Mucosa of rectum (tissue), 2 donors: Measurements from ENCODE around the gene SNED1.
"Not testable (repeated sequence)": the region's sequence is repeated elsewhere in the genome, so short reads cannot be mapped to it uniquely, and the experiment has no call there.

Experiments used
- H3K27ac ChIP-seq, 2 donors: one replicate each; pipeline ENCODE4 v1.7.0; 2013; ENCODE audit warnings: inconsistent platforms in 2 of 2, low read depth in 2 of 2, low read length in 2 of 2
- H3K27me3 ChIP-seq, 2 donors: one replicate each; pipeline ENCODE4 v1.7.0; 2013; ENCODE audit warnings: low read length in 2 of 2; ENCODE audit not compliant: control insufficient read depth in 2 of 2, insufficient read depth in 2 of 2
- H3K36me3 ChIP-seq, 2 donors: one replicate each; pipeline ENCODE4 v1.7.0; 2013; ENCODE audit warnings: low read length in 2 of 2; ENCODE audit not compliant: control insufficient read depth in 2 of 2, insufficient read depth in 2 of 2
- H3K4me1 ChIP-seq, 2 donors: one replicate each; pipeline ENCODE4 v1.7.0; 2013; ENCODE audit warnings: low read length in 2 of 2, mild to moderate bottlenecking in 1 of 2; ENCODE audit not compliant: control insufficient read depth in 2 of 2, insufficient read depth in 2 of 2
- H3K4me3 ChIP-seq, 2 donors: one replicate each; pipeline ENCODE4 v1.7.0; 2013; ENCODE audit warnings: low read length in 2 of 2
- H3K9ac ChIP-seq, 2 donors: one replicate each; pipeline ENCODE4 v1.7.0; 2013; ENCODE audit warnings: low read length in 2 of 2, low read depth in 1 of 2, mild to moderate bottlenecking in 1 of 2
- H3K9me3 ChIP-seq, 2 donors: one replicate each; pipeline ENCODE4 v1.7.0; 2013; ENCODE audit warnings: low read length in 2 of 2; ENCODE audit not compliant: control insufficient read depth in 2 of 2
- donor health status: healthy.
- donor health status: Normal muscosa, but diverticular disease.

The SNED1 gene

DNA sequence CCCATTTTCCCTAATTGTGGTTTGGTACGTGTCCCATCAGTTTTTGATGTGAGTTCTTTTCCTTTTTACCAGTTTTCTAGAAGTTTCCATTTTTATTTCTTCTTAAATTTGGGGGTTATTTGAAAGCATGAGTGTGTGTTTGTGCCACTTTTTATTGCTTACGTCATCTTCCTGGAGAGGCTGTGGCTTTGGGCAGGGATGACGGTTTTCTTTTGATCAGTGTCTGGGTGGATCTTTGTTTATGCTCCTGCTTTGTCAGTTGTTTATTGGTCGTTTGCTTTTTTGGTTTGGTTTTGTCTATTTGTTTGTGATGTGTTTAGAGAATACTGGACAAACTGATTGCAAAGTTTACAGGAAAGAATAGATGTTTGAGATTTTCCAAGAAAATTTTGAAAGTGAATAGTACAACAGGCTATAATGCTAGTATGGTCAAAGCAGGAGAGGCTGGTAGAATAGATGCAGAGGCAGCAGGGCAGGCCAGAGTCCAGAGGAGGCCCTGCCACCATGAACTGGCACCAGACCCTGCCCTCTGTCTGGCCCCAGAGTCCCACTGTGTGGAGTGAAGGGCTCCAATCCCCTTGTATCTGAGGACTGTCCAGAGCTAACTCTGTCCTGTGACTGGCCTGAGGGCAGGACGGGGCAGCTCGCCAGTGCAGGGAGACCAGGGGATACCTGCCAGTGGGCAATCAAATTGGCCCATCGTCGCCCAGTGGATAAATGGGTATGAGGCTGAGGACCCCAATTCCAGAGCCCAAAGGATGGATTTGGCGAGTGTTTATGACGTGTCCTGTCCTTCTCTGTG lies 23.4 kb upstream of the SNED1 start:
- no peaks in the 10 kb centered on the region for H3K4me1 ChIP-seq
- H3K36me3 ChIP-seq, result no peaks in the 10 kb centered on the region
- no peak overlapping the region for H3K4me3 ChIP-seq
- no peaks in the 10 kb centered on the region for H3K9me3 ChIP-seq
- no peak overlapping the region for H3K27ac ChIP-seq
- H3K9ac ChIP-seq, result no peak overlapping the region
- no peaks in the 10 kb centered on the region for H3K27me3 ChIP-seq

DNA sequence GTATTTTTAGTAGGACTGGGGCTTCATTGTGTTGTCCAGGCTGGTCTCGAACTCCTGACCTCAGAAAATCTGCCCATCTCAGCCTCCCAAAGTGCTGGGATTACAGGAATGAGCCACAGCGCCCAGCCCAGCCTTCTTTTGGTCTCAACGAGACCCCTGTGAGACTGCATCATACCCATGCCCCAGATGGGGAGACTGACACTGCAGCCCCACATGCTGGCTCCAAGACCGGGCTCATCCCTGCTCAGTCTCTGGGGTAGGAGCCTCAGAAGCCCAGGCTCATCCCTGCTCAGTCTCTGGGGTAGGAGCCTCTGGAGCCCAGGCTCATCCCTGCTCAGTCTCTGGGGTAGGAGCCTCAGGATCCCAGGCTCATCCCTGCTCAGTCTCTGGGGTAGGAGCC lies 22.5 kb upstream of the SNED1 start:
- H3K9ac ChIP-seq, H3K9me3 ChIP-seq: not testable (repeated sequence)

DNA sequence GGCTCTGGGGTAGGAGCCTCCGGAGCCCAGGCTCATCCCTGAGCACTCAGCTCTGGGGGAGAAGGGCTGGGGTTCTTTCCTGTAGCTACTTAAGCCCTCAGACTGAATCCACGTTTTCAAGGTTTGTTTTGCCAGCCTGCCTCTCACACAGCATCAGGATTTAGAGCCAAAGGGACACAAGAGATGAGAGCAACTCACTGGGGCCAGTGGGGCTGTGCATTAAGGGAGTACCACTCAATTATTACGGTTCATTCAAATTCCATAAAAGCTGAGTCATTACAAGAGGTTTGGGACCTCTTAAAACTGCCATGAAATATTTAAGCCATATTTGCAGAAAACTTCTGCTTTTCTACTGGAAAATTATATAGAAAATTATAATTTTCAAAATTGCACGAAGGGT lies 17.1 kb upstream of the SNED1 start:
- Histone ChIP-seq H3K27ac (no peak overlapping the region), H3K9me3 (no peaks in the 10 kb centered on the region), H3K27me3 (no peaks in the 10 kb centered on the region), H3K4me3 (no peak overlapping the region), H3K9ac (no peak overlapping the region), H3K4me1 (peaks cover 3 to 4% of the 10 kb centered on the region in 2 donors), H3K36me3 (no peaks in the 10 kb centered on the region)

More for the DNA sequence above, 22.5 kb upstream of the SNED1 start:
- H3K27ac ChIP-seq, H3K27me3 ChIP-seq, H3K36me3 ChIP-seq, H3K4me1 ChIP-seq, H3K4me3 ChIP-seq: not testable (repeated sequence)

DNA sequence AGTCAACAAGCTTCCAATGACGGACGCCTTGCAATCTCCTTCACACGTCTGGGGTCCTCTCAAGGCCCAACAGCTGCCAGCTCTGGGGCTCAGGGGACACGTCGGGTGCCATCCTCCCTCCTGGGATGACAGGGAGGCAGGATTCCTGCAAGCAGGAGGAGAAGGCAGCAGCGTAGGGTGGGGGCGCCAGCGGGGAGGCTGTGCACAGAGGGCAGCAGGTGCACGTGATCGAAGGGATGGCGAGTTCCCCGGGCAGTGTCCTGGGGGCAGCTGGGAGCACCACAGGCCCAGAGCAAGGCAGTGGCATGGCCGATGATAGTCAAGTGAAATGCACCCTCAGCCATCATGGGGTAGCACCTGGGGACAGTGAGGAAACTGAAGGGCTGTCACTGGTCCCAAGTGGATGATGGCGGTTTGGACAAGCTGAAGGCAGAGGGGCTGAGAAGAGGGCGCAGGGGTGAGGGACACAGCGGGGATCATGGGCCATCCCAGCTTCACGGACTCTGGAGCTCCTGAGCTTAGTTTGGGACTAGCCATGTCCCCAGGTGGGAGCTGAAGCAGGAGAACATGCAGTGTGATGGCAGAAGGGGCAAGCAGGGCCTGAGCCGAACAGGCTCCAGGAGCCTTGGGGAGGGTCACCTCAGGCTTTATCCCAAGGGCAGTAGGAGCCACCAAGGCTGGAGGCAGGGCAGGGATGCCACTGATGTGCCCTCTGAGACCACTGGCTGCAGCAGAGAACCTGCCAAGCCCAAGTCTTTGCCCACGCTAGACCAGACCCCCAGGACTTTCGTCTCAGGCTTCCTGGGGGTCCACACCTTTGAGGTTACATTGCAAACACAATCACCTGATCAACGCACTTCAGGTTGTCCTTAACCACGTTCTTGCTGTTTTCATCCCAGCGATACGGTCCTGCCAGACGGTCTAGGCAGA lies 16.3 kb upstream of the SNED1 start:
- no peak overlapping the region for H3K4me3 ChIP-seq

DNA sequence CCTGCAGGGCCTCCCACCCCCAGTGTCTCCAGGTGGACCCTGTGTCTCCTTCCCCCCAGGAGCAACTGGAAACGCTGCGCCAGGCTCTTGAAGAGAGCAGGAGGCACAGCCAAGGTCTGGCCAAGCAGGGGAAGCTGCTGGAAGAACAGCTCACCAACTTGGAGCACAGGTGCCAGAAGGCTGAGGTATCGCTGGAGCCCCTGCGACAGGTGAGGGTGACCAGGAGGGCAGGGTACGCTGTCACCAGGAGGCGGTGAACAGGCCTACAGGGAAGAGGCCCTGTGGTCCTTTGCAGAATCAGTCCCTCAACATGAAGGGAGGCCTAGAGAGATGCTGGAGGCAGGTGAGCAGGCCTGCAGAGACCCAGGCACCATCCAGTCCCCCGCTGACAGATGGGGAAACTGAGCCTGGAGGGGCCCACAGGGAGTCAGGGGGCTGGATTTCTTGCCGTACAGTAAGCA lies 15.6 kb upstream of the SNED1 start:
- no peaks in the 10 kb centered on the region for H3K36me3 ChIP-seq
- H3K9ac ChIP-seq, result no peak overlapping the region
- H3K4me3 ChIP-seq, result no peak overlapping the region
- H3K4me1 ChIP-seq, result peaks cover 15 to 18% of the 10 kb centered on the region in 2 donors
- H3K9me3 ChIP-seq, result no peaks in the 10 kb centered on the region
- H3K27ac ChIP-seq, result no peak overlapping the region
- no peaks in the 10 kb centered on the region for H3K27me3 ChIP-seq

More for the DNA sequence above, 16.3 kb upstream of the SNED1 start:
- Histone ChIP-seq H3K9me3 (no peaks in the 10 kb centered on the region), H3K27ac (no peak overlapping the region), H3K27me3 (no peaks in the 10 kb centered on the region), H3K36me3 (no peaks in the 10 kb centered on the region), H3K9ac (no peak overlapping the region), H3K4me1 (peaks cover 8 to 12% of the 10 kb centered on the region in 2 donors)

DNA sequence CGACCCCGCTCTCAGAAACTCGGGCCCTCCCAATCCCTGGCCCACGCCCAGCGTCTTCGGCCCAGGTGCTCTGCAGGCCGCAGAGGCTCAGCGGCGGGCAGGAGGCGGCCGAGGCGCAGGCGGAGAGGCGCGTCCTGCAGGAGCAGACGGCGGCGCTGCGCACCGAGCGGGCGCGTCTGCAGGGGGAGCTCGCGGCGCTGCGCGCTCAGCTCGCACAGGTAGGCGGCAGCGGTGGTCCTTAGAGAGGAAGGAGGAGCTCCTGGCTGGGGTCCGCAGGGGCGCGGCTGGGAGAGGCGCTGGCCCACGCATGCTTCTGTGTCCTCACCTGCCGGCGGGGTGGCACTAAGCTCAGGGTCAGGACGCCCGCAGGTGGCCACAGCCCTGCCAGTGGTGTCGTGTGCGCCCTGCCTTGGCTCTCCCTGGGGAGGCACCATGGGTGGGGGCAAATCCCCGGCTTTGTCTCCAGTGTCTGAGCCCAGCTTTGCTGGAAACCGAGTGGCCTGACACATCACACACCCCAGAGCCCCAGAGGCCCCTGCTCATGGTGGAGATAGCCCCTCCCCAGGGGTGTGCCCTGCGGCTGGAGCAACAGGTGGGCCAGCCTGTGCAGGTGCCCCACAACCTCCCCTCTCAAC lies 14.9 kb upstream of the SNED1 start:
- H3K9me3 ChIP-seq, result no peaks in the 10 kb centered on the region
- no peak overlapping the region for H3K9ac ChIP-seq
- no peaks in the 10 kb centered on the region for H3K27me3 ChIP-seq
- H3K36me3 ChIP-seq, result no peaks in the 10 kb centered on the region
- no peak overlapping the region for H3K27ac ChIP-seq
- H3K4me3 ChIP-seq, result no peak overlapping the region
- peaks cover 15 to 21% of the 10 kb centered on the region in 2 donors for H3K4me1 ChIP-seq

DNA sequence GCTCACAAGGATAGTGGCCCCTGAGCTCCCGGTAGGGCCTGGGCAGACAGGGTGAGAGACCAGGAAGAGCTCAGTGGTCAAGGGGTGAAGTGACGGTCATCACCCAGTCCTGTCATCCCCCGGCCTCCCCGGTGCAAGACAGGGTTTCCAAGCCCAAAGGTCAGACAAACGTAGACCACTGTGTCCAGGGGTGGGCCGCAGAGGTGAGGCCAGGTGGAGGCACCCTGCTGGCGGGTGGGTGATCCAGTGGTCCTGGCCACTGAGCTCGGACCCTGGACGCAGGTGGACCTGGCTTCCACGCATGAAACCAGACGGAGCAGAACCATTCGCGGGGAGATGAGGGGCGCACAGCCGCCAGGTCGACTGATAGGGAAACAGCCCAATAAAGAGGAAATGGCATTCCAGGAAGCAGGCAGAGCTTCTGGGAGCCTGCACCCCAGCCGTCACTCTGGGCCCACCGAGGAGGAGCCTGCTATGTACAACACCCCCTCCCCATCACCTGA lies 14.4 kb upstream of the SNED1 start:
- H3K4me3 ChIP-seq, result no peak overlapping the region
- no peaks in the 10 kb centered on the region for H3K36me3 ChIP-seq
- no peaks in the 10 kb centered on the region for H3K27me3 ChIP-seq

DNA sequence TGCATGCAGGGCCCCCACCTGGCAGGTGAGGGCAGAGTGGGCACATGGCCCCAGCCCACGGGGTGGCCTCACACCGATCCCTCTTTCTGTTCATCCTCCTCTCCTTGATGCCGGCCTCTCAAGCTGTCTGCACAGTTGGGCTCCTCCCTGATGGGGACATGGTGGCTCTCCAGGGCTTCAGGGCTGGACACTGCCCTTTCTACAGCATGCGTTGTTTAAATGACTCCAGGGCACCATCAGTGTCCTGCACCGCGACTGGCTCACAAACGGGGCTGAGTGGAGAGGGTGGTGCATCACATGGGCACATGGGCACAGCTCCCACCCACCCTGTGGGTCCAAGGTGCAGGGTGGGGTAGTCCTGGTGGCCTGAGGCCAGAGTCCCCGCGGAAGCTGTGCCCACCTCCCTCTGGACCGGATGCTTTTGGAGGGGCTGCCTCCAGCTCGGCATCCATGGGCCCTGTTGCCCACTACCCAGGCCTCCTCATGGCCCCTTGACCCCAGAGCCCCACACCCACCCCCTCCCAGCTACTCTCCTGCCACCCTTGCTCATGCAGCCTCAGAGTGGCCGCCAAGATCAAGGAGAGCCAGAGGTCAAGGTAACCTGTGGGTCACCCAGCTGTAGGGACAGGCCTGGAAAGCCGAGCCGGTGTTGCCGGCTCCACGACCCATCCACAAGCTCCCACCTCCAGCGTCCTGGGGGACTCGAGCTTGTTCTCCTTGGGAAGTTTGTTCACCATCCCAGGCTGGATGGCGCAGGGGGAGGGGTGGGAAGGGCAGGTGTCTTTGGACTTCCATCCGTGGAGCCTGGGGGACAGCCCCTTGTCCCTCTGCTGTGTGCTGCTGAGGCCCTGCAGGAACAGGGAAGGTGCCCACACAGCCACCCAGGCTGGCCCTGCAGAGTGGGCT lies 12.3 kb upstream of the SNED1 start:
- Histone ChIP-seq H3K9me3 (no peaks in the 10 kb centered on the region), H3K4me1 (peaks cover 15 to 27% of the 10 kb centered on the region in 2 donors), H3K27ac (no peak overlapping the region), H3K4me3 (no peak overlapping the region), H3K9ac (no peak overlapping the region), H3K36me3 (no peaks in the 10 kb centered on the region), H3K27me3 (no peaks in the 10 kb centered on the region)

More for the DNA sequence above, 14.4 kb upstream of the SNED1 start:
- Histone ChIP-seq H3K4me1 (peaks cover 15 to 21% of the 10 kb centered on the region in 2 donors), H3K9ac (no peak overlapping the region), H3K27ac (no peak overlapping the region), H3K9me3 (no peaks in the 10 kb centered on the region)

DNA sequence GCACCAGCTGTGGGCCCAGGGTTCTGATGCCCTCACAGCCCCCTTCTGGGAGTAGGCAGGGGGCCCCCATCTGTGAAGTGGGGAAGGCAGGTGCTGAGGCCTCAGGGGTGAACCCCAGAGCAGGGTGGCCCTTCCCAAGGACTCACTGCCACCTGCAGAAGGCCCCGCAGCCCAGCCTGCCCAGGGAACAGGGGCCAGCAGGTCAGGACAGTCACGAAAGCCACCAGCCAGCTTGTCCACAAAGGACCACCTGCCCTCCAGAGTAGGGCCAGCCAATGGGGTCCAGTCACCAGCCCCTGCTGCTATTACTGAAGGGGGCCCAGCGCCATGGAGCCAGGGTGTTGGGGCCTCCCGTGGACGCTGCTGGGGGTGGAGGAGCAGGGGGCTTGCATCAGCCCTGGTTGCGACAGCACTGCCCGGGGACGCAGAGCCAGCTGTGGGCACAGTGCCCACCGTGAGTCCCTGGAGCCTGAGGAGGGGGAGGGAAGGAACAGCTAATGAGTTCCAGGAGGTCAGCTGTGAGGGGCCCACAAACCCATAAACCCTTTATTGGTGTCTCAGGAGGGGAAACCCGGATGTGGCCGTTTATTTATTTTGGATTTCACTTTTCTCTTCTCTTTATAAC lies 11.5 kb upstream of the SNED1 start:
- Histone ChIP-seq H3K4me3 (no peak overlapping the region), H3K9me3 (no peaks in the 10 kb centered on the region), H3K4me1 (peaks cover 15 to 28% of the 10 kb centered on the region in 2 donors), H3K27ac (no peak overlapping the region), H3K9ac (peak overlapping the region in 1 of 2 donors; percentile 1), H3K27me3 (no peaks in the 10 kb centered on the region), H3K36me3 (no peaks in the 10 kb centered on the region)
